ENCODE results near the gene ZFAND6.

Gene ZFAND6

DNA sequence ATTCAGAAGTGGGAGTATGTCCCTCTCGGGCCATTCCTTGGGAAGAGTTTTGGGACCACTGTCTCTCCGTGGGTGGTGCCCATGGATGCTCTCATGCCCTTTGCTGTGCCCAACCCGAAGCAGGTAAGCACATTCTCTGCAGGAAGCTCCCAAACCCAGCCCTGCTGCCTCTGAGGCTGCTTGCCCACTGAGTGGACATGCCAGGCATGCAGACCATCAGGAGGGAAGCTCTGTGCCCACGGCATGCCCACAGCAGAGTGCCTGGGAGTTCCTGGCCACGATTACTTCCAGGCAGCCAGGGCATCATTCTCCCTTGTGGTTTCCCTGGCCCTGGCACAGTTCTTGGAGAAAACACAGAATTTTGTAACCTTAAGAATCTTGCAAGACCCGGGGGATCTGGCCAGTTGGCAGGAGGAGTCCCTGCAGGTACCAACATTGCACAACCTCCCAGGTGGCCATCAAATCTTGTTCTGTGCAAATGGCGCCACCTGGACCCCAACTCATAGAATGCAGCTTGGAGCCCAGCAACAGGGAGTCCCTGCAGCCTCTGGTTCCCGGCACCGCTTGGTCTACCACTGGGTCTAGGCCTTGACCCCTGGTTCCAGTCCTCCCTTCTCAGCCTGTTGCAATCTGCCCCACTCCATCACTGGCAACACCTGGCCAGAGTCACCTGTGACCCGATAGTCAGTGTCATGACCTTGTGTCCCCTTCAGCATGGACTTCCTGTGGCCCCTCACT lies 113.7 kb downstream of the ZFAND6 start:
- no peak for DNase-seq

DNA sequence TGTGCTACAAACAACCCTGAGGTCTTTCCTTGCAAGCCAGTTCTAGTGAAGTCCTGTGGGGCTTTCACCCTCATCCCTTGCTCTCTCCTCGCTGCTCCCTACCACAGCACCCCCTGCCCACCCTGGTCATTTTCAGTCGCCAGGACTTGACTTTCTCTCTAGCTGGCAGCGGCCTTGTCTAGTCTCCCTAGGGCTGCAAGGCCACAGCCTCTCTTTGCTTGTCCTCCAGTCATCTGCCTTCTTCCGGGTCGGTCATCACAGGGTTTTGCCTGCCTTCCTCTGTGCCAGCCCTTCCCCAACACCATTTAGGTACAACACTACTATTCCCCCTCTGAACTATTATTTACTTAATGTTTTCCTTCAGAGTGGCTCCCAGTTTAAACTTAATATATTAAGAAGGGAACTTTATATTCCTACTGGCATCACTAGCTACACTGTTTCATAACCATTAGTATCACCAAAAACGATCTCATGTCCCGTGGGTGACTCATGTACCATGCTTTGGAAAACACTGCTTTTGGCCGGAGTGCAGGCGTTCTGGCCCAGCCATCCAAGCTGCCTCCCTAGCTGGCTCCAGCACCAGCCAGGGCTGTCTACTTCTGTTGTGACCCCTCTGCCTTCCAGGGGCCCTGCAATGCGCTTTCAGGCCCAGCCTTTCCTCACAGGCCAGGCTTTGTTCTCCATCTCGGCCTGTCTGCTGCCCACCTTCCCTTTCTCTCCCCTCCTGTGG lies 114.7 kb downstream of the ZFAND6 start:
- no peak for DNase-seq

DNA sequence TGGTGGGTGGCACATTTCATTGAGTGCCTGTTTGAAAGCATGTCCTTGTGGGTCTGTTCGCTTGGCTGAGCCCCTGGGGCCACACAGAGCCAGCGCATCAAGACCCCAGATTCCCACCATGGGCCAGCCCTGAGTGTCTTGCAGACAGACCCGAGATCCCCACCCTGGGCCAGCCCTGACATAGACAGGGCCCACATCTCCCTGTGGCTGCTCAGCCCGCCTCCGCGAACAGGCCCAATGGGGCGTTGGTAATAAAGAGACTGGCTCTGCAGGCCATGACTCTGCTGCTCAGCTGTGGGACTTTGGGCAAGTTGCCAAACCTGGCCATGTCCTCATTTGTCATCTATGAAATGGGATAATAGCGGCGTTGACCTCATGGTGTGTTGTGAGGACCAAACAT lies 116.0 kb downstream of the ZFAND6 start:
- DNase-seq = no peak

DNA sequence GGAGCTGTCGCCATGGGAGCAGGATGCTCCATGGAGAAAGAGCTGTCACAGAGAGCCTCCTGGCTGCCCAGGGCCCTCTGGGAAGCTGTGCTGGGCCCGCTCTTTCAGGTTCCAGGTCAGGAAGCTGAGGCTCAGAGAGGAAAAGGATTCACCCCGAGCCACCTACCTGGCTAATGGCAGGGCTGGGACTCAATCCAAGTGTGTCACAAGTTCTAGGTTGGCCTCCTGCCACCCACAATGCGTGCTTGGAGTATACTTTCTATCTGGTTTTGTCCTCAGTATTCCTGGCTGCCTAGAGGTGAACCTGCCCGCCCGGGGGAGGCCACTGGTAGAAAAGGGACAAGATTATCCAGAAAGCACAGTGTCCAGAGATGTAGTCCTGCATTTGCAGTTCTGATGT lies 117.0 kb downstream of the ZFAND6 start:
- DNase-seq = no peak

DNA sequence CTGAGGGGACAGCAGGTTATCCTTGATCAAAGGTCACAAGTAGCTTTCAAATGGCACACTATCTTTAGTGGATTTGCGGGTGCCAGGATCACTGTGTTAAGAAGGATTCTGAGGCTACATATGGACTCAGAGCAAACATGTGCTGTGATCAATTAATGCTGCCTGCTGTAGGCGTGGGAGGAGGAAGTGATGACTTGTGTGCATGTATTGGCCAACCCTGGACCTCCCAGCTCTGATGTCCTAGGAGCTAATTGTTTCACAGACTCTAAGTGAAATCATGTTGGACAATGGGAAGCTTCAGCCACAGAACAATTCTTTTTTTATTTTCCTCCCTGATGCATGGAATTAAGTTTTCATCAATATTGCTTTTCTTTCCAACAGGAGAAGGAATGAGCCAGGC lies 117.7 kb downstream of the ZFAND6 start:
- no peak for DNase-seq

DNA sequence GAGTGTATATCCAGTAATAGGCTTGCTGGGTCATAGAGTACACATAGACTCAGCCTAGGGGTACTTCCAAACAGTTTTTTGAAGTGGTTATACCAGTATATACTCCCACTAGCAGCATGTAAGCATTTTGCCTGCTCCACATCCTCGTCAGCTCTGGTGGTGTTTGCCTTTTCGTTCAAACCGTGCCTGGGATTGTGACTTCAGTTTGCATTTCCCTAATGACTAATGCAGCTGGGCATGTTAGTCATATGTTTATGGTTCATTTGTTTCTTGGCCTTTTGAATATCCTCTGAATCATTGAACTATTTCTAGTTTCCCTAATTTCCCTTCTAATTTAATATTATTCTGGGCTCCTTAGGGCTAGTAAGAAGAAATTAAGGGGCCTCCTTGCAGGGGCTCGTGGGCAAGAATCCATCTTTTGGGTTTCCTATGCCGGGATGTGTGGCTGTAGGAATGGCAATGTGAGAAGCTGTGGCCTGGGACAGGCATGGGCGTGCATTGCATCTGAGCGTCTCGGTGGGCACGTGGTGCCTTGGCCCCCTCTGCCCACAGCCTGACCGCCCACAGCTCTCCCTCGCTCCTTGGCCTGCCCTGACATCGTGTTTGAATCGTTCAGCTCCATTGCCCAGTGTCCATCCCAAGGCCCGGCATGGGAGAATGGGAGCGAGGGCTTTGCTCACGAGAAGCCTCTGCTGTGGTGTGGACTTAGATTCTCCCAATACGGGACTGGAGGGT lies 119.7 kb downstream of the ZFAND6 start:
- no peak for DNase-seq

DNA sequence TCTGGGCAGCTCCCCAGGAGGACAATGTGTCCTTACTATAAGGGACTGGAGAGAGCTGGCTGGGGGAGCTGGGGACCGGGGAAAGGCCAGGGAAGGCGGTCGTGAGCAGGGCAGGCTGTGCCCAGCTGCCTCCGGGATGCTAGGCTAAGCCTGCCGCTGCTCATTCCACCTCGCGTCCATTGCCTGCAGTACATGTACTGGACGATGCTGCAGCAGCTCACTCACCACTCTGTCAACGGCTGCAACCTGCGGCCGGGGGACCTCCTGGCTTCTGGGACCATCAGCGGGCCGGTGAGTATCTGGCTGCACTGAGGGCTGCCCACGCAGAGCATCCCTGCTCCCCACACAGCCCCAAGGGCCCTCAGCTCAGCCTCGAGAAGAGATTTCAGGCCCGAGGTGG lies 120.5 kb downstream of the ZFAND6 start:
- DNase-seq = no peak

DNA sequence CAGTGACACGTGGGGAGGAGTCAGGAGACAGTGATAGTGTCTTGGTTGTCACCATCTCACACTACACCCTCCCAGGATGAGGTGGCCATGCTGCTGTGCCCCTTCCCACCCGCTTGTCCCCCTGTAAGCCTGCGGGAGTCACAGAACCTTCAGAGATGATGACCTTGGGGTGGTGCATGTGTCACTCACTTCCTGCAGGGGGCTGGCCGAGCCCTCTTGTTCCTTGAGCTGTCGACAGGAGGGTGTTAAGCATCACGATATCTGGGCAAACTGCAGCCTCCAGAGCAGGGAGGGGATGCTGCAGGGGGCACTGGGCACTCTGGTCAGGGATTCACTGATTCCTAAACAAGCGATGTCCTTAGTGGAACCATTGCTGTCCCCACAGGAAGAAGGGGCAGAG lies 121.0 kb downstream of the ZFAND6 start:
- DNase-seq = no peak

DNA sequence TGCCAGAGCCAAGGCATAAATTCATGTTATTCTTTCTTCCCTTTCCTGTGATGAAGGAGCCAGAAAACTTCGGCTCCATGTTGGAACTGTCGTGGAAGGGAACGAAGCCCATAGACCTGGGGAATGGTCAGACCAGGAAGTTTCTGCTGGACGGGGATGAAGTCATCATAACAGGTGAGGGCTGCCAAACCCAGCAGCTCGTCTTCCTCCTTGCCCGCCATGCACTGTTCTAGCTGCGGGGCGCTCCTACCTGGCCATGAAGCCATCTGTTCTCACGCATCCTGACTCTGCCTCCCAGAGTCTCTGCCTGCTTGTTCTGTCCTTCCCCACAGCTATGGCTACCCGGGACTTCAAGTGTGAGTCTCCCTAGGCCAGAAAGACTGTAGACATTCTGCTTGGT lies 121.5 kb downstream of the ZFAND6 start:
- DNase-seq = no peak

DNA sequence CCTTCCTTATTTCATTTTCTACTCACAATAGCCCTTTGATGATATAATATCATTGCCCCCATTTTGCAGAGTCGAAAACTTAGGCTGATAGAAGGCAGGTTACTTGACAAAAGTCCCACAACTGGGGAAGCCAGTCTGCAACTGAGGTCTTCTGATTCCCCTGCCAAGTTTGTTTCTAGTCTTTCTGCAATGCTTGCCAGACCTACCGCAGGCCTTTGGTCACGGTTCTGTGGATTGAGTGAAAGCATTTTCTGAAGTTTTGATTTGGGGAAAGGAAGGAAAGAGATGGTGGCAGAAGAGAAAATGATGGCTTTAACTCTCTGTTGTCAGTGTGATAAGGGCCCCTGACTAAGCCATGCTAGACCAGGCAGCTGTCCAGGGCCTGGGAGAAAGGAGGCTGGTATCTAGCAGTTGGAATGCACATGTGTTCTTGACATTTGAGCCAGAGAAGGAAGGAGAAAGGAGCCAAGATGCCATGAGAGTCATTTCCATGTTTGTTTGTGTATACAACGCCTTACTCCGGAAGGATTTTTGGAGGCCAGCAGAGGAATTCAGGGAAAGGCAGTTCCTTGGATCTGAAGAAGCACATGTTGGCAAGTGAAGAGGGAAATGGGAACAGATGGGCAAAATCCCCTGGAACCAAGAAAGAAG lies 123.3 kb downstream of the ZFAND6 start:
- no peak for DNase-seq

DNA sequence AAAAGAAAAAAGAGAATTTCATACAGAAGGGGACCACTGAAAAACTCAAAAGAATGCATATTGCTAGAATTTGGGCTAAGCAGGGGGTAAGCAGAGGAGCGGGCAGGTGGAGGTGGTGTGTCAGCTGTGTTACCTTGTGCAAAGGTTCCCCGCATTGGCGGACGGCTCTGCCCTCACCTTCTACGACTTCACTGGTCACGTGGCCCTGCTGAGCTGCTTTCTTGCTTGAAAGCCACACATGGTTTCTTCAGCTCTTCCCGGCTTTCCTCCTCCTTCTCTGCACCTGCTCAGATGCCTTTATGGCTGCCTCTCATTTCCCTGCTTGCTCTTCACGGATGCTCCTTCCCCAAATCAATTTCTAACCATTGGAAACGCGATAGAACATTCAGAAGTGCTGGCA lies 123.8 kb downstream of the ZFAND6 start:
- no peak for DNase-seq

DNA sequence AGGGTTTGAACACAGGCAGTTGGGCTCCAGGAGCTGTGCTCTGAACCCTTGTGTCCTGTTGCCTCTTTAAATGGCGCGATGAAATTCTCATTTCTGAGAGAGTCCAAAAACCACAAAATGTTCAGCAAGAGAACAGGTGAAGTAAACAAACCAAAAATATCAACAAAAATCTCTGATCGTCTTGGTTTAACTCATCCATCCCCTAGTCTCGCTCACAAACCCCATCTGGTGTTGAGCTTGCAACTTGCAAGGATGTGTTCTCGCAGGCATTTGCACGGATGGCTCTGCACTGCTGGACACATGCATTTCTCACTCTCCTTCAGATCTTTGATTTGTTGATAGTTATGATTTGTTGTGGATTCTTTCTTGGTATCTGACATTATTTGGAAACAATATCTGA lies 124.4 kb downstream of the ZFAND6 start:
- no peak for DNase-seq

DNA sequence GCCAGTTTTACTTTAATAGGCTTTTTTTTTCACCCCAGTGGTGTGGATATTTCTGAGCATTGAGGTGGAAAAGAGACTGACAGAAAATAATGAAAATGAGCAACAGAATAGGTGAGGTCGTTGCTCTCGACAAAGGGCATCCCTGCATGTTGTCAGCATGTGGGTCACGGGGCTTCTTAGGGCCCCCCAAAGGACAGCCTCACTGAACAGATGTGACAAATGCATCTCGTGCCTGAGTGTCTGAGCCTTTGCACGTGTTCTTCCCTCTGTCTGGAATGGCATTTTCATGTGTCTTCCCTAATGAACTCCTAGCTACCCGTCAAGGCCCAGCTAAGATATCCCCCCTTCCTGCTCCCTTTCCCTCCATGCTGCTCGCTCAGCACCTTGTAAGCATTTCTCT lies 125.1 kb downstream of the ZFAND6 start:
- DNase-seq = no peak

DNA sequence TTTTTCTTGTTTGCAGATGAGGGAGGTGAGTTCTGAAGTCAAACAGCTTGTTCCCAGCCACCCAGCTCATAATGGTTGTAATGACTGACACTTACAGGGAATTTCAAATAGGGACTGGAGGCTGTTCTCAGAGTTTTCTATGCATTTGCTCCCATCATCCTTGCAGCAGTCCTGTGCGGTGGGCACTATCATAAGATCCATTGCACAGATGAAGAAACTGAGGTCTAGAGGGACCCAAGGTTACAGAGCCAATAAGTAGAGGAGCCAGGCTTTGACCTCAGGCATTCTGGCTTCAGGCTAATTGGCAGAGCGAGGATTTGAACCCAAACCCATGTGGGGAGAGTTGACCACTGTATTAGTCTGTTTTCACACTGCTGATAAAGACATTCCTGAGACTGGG lies 125.7 kb downstream of the ZFAND6 start:
- DNase-seq = no peak

DNA sequence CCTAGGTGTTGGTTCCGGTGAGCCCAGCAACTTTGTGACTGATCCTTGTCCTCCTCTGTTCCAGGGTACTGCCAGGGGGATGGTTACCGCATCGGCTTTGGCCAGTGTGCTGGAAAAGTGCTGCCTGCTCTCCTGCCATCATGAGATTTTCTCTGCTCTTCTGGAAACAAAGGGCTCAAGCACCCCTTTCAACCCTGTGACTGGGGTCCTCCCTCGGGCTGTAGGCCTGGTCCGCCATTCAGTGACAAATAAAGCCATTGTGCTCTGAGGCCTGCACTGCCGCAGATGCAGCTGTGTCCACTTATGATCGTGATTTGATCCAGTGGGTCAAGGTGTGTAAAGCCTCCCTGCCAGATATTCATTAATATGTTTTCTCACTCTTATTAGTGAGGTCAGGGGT lies 126.6 kb downstream of the ZFAND6 start:
- no peak for DNase-seq

DNA sequence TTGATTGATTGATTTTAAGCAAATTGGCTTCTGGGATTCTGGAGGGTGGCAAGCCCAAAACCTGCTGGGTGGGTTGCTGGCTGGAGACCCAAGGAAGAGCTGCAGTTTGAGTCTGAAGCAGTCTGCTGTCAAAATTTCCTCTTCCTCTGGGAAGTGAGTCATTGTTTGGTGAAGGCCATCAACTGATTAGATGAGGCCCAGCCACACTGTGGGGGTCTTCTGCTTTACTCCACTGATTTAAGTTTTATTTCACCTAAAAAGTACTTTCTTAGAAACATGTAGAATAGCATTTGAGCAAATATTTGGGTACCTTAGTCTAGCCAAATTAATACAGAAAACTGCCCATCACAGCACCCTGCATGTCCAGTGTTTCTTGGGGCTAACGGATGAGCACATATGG lies 127.1 kb downstream of the ZFAND6 start:
- no peak for DNase-seq
